Adipocyte (in vitro differentiated cells): ENCODE measurements around the gene ECEL1.

ENCODE experiments used
- DNase-seq: peaks from one replicate; pipeline ENCODE4 v3.0.0-alpha.2; 2015; ENCODE audit warnings: low read depth
- H3K27me3 ChIP-seq: replicated peaks from 2 replicates; pipeline ENCODE4 v1.7.0; 2013; ENCODE audit warnings: mild to moderate bottlenecking, low read length, moderate library complexity; ENCODE audit not compliant: control insufficient read depth, insufficient read depth
- H3K36me3 ChIP-seq: 2 replicates; pipeline ENCODE4 v1.7.0; 2013; ENCODE audit warnings: low read length, mild to moderate bottlenecking, moderate library complexity; ENCODE audit not compliant: control insufficient read depth, insufficient read depth, severe bottlenecking
- H3K4me1 ChIP-seq: 2 replicates; pipeline ENCODE4 v1.7.0; 2013; ENCODE audit warnings: mild to moderate bottlenecking, low read length, moderate library complexity; ENCODE audit not compliant: control insufficient read depth, insufficient read depth
- H3K4me3 ChIP-seq: 2 replicates; pipeline ENCODE4 v1.7.0; 2013; ENCODE audit warnings: mild to moderate bottlenecking, low read length, moderate library complexity
- H3K9ac ChIP-seq: 2 replicates; pipeline ENCODE4 v1.7.0; 2013; ENCODE audit warnings: mild to moderate bottlenecking, low read length, moderate library complexity
- H3K9me3 ChIP-seq: 2 replicates; pipeline ENCODE4 v1.7.0; 2013; ENCODE audit warnings: mild to moderate bottlenecking, low read length, moderate library complexity; ENCODE audit not compliant: control insufficient read depth

Gene ECEL1

GRCh38 chr2:232494542-232494941 is 6.9 kb upstream of the ECEL1 start:
- peaks cover 26% of the 10 kb centered on the region for H3K27me3 ChIP-seq
- H3K4me1 ChIP-seq: no peaks in the 10 kb centered on the region
- no peaks in the 10 kb centered on the region for H3K36me3 ChIP-seq
- no peak overlapping the region for H3K9ac ChIP-seq
- no peak overlapping the region for H3K4me3 ChIP-seq
- no peak for DNase-seq
- no peaks in the 10 kb centered on the region for H3K9me3 ChIP-seq

DNA sequence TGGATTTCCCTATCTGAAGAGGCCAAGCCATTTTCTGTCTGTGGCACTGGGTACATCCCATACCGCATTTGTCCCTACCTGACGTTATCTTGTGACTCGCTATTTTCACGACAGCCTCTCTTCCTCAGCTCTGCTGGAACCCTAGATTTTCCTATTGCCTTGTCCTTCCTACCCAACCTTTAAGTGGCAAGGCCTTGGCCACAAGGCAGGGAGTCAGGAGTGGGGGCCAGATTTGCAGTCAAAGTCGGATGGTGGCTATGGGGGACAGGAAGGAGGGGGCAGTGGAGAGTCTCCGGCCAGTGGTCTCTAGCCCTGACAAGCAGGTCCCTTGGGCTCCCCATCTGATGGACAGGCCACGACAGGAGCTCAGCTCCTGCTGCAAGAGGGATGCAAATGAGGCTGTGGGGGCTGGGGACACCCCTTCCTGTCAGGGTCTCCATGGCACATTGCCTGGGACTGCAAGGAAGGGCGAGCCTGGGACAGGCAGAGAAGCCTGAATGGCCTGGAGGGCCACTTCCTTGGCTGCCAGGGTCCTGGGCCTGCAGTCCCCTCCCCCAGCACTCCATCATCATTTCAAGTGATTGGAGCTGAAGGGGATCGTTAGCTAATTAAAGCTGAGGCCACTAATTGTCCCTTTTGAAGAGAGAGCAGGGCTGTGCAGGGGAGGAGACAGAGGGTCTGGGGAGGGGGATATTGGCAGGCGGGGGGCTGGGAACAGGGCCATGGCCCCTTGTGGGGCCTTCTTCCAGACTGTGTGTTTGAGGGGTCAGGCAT is 6.3 kb upstream of the ECEL1 start:
- Histone ChIP-seq H3K4me3 (no peak overlapping the region), H3K27me3 (peaks cover 21% of the 10 kb centered on the region), H3K9me3 (no peaks in the 10 kb centered on the region), H3K4me1 (no peaks in the 10 kb centered on the region), H3K36me3 (no peaks in the 10 kb centered on the region), H3K9ac (no peak overlapping the region)
- DNase-seq: no peak

- DNase-seq: no peak
- H3K9ac ChIP-seq: no peak overlapping the region
- no peaks in the 10 kb centered on the region for H3K4me1 ChIP-seq
- H3K4me3 ChIP-seq: no peak overlapping the region
- no peaks in the 10 kb centered on the region for H3K36me3 ChIP-seq
- H3K9me3 ChIP-seq: no peaks in the 10 kb centered on the region
- H3K27me3 ChIP-seq: peaks cover 22% of the 10 kb centered on the region
Measured at GRCh38 chr2:232492963-232493700, 5.5 kb upstream of the ECEL1 start.

- Histone ChIP-seq H3K4me3 (no peak overlapping the region), H3K27me3 (peaks cover 19% of the 10 kb centered on the region), H3K9me3 (no peaks in the 10 kb centered on the region), H3K36me3 (no peaks in the 10 kb centered on the region), H3K9ac (no peak overlapping the region), H3K4me1 (no peaks in the 10 kb centered on the region)
- DNase-seq: no peak
Measured at GRCh38 chr2:232492236-232492848, 4.7 kb upstream of the ECEL1 start.

DNA sequence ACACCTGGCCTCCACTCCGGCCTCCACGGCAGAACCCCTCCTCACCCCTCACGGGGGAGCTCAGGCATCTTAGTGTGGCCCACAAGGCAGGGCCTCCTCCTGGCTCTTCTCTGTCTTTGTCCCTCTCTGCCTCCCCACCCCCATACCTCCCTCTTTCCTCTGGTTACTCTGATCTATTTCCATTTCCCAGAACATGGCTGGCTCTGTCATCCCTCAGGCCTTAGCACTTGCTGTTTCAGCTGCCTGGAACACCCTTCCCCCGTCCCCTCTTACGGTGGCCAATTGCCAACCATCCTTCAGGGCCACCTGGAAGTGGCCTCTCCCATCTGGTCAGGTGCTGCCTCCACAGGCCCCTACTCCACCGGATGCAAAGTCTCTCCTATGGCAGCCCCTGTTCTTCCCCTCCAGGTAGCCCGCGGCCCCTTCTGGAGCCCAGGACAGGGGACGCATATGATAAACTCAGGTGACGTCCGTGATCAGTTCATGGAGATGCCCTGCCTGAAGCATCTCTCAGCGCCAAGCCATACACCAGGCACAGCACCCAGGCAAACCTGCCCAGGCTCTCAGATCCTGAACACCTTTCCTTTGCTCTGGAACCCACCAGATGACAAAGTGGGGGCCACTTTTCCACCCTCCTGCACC is 3.6 kb upstream of the ECEL1 start:
- Histone ChIP-seq H3K9ac (no peak overlapping the region), H3K9me3 (no peaks in the 10 kb centered on the region), H3K27me3 (peaks cover 27% of the 10 kb centered on the region), H3K4me1 (no peaks in the 10 kb centered on the region), H3K36me3 (no peaks in the 10 kb centered on the region), H3K4me3 (no peak overlapping the region)
- DNase-seq: no peak

DNA sequence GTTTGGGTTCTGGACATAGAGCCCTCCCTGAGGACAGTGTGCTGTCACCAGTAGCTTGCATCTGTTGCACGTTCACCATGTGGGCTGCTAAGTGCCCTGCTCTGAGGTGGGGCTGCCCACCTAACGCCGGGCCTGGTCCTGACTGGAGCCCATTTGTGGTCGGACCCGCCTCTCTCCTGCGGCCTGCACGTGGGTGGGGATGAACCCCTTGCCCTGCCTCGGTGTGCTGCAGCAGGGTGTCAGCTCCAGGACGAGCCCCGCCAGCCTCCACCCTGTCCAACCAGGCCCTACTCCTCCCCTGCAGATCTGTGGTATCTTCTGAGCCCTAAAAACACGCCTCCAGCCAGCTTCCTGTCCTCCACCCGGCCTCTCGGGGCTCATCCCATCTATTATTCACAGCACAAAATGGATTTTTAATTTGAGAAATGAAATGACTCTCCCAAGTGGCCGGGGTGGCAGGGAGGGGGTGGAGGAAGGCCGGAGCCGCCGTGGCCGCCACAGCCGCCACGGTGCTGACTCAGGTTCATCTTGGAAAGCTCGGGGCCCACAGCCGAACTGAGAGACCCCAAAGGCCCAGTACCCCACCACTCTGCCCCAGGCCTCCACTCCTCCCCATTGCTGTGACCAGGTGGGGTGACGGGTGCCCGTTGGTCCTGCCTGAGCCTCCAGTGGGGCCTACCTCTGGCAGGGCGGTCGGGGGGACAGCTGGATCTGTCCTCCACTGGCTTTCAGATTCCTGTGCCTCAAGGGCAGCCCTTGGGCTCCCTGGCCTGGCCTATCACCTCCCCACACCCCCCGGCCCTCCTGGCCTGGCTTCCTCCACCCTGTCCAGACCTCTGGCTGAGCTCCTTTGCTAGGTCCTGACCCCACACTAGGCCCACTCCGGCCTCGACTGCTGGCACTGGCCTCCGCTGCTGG is 2.8 kb upstream of the ECEL1 start:
- H3K4me1 ChIP-seq: no peaks in the 10 kb centered on the region
- no peaks in the 10 kb centered on the region for H3K9me3 ChIP-seq
- no peaks in the 10 kb centered on the region for H3K36me3 ChIP-seq
- H3K9ac ChIP-seq: no peak overlapping the region
- no peak for DNase-seq
- H3K27me3 ChIP-seq: peaks cover 24% of the 10 kb centered on the region
- H3K4me3 ChIP-seq: no peak overlapping the region

- no peak for DNase-seq
- Histone ChIP-seq H3K9me3 (no peaks in the 10 kb centered on the region), H3K4me3 (no peak overlapping the region), H3K27me3 (peaks cover 29% of the 10 kb centered on the region), H3K9ac (no peak overlapping the region), H3K36me3 (no peaks in the 10 kb centered on the region), H3K4me1 (no peaks in the 10 kb centered on the region)
Measured at GRCh38 chr2:232489516-232490220, 2.0 kb upstream of the ECEL1 start.

GRCh38 chr2:232488721-232489300 is 1.2 kb upstream of the ECEL1 start:
- Histone ChIP-seq H3K4me3 (no peak overlapping the region), H3K9me3 (no peaks in the 10 kb centered on the region), H3K36me3 (no peaks in the 10 kb centered on the region), H3K4me1 (no peaks in the 10 kb centered on the region), H3K9ac (no peak overlapping the region), H3K27me3 (peaks cover 37% of the 10 kb centered on the region)
- no peak for DNase-seq

GRCh38 chr2:232488097-232488711 is 570 bp upstream of the ECEL1 start:
- Histone ChIP-seq H3K27me3 (peaks cover 43% of the 10 kb centered on the region), H3K4me3 (no peak overlapping the region), H3K36me3 (no peaks in the 10 kb centered on the region), H3K9me3 (no peaks in the 10 kb centered on the region), H3K9ac (no peak overlapping the region), H3K4me1 (no peaks in the 10 kb centered on the region)
- DNase-seq: no peak
